Hepatocyte (in vitro differentiated cells): ENCODE results near the gene NRP1. TPM values are rescaled to one million over a fixed set of nuclear protein-coding genes. Genes with fewer than 3 reads are reported as not detected.

Source experiments
- DNase-seq: peaks from one replicate; pipeline ENCODE4 v3.0.0-alpha.2; 2016; ENCODE audit warnings: low spot score
- H2AFZ ChIP-seq: fragments of 200-600 bp; sonication (generic); 2 replicates; pipeline ENCODE4 v1.6.0; 2016; ENCODE audit warnings: antibody characterized with exemption, mild to moderate bottlenecking
- H3K27ac ChIP-seq: fragments of 200-600 bp; sonication (generic); 2 replicates; pipeline ENCODE4 v1.5.1; 2016; ENCODE audit warnings: mild to moderate bottlenecking
- H3K27me3 ChIP-seq: fragments of 200-600 bp; sonication (generic); 2 replicates; pipeline ENCODE4 v1.6.1; 2016
- H3K36me3 ChIP-seq: fragments of 200-600 bp; sonication (generic); replicated peaks from 2 replicates; pipeline ENCODE4 v1.5.1; 2016; ENCODE audit warnings: low read depth; ENCODE audit not compliant: insufficient read depth
- H3K4me1 ChIP-seq: fragments of 200-600 bp; sonication (generic); 2 replicates; pipeline ENCODE4 v1.5.1; 2016; ENCODE audit warnings: mild to moderate bottlenecking, moderate library complexity; ENCODE audit not compliant: insufficient read depth
- H3K4me2 ChIP-seq: fragments of 200-600 bp; sonication (generic); 2 replicates; pipeline ENCODE4 v1.6.0; 2016
- H3K4me3 ChIP-seq: fragments of 200-600 bp; sonication (generic); 2 replicates; pipeline ENCODE4 v1.5.1; 2016; ENCODE audit warnings: mild to moderate bottlenecking
- H3K79me2 ChIP-seq: fragments of 200-600 bp; sonication (generic); 2 replicates; pipeline ENCODE4 v1.6.0; 2017; ENCODE audit warnings: mild to moderate bottlenecking
- H3K9me2 ChIP-seq: fragments of 200-600 bp; sonication (generic); replicated peaks from 2 replicates; pipeline ENCODE4 v1.6.0; 2017; ENCODE audit warnings: mild to moderate bottlenecking; ENCODE audit not compliant: insufficient read depth
- H3K9me3 ChIP-seq: fragments of 200-600 bp; sonication (generic); 2 replicates; pipeline ENCODE4 v1.5.1; 2016; ENCODE audit warnings: low read depth, mild to moderate bottlenecking
- H4K20me1 ChIP-seq: fragments of 200-600 bp; sonication (generic); 2 replicates; pipeline ENCODE4 v1.6.0; 2016; ENCODE audit warnings: mild to moderate bottlenecking; ENCODE audit not compliant: insufficient read depth, poor library complexity, severe bottlenecking
- CTCF ChIP-seq: fragments of 200-600 bp; sonication (generic); IDR thresholded peaks from 2 replicates; pipeline ENCODE4 v1.5.1; 2016; ENCODE audit warnings: antibody characterized with exemption, mild to moderate bottlenecking; ENCODE audit not compliant: poor library complexity
- EZH2 ChIP-seq: fragments of 200-600 bp; sonication (generic); IDR thresholded peaks from 2 replicates; pipeline ENCODE4 v1.6.1; 2016; ENCODE audit warnings: antibody characterized with exemption, mild to moderate bottlenecking, borderline replicate concordance
- EZH2phosphoT487 ChIP-seq: fragments of 200-600 bp; sonication (generic); IDR thresholded peaks from one replicate; pipeline ENCODE4 v1.6.1; 2018; ENCODE audit warnings: antibody characterized with exemption, mild to moderate bottlenecking, low read depth, moderate library complexity; ENCODE audit not compliant: unreplicated experiment, severe bottlenecking
- WGBS: methylation state at CpG from one replicate; pipeline ENCODE4 v1.1.6; 2016; ENCODE audit warnings: low lambda C conversion rate; ENCODE audit errors: missing lambda C conversion rate; 5-methylcytosine and 5-hydroxymethylcytosine counted together
- polyA plus RNA-seq: library from polyadenylated mRNA; unstranded; fragments of >200 nt; fragmentation: Nextera tagmentation; extraction: Ambion mirVana; gene quantifications from 2 replicates; pipeline ENCODE4 v1.2.1, GENCODE V29; 2016
- total RNA-seq: library from RNA; depleted of rRNA; stranded (reverse); fragments of >200 nt; gene quantifications from 2 replicates; pipeline ENCODE4 v1.2.3, GENCODE V29; 2014

The NRP1 gene
- total and polyA plus RNA-seq, 2 experiments from 2014 or later: 32.2 to 46.9 TPM

GRCh38 chr10:33254556-33255160 is 79.8 kb downstream of the NRP1 start:
- TF ChIP-seq EZH2phosphoT487 (no peak), CTCF (no peak), EZH2 (no peak)
- Histone ChIP-seq H3K79me2 (no peaks in the 10 kb centered on the region), H2AFZ (no peak overlapping the region), H3K4me3 (no peak overlapping the region), H3K9me2 (no peaks in the 10 kb centered on the region), H3K27ac (no peak overlapping the region), H3K9me3 (no peaks in the 10 kb centered on the region), H3K27me3 (no peaks in the 10 kb centered on the region), H4K20me1 (no peaks in the 10 kb centered on the region), H3K4me1 (no peaks in the 10 kb centered on the region), H3K36me3 (no peaks in the 10 kb centered on the region), H3K4me2 (no peak overlapping the region)
- DNase-seq: no peak
- 83% methylated on average over 3 of the region's 3 CpGs for WGBS

- Histone ChIP-seq H3K27ac (peak overlapping the region; percentile 32), H3K9me2 (no peaks in the 10 kb centered on the region), H2AFZ (no peak overlapping the region), H3K27me3 (no peaks in the 10 kb centered on the region), H3K4me2 (no peak overlapping the region), H4K20me1 (no peaks in the 10 kb centered on the region), H3K9me3 (no peaks in the 10 kb centered on the region), H3K36me3 (no peaks in the 10 kb centered on the region), H3K4me1 (no peaks in the 10 kb centered on the region), H3K4me3 (no peak overlapping the region), H3K79me2 (no peaks in the 10 kb centered on the region)
- DNase-seq: no peak
- WGBS: 94% methylated on average over 4 of the region's 4 CpGs
- TF ChIP-seq CTCF: no peak
Measured at GRCh38 chr10:33253411-33253810, 81.1 kb downstream of the NRP1 start.

- Histone ChIP-seq H2AFZ (no peak overlapping the region), H3K27ac (peak overlapping the region; percentile 32), H4K20me1 (no peaks in the 10 kb centered on the region), H3K79me2 (no peaks in the 10 kb centered on the region), H3K9me2 (no peaks in the 10 kb centered on the region), H3K9me3 (no peaks in the 10 kb centered on the region), H3K4me2 (no peak overlapping the region), H3K4me1 (no peaks in the 10 kb centered on the region), H3K27me3 (no peaks in the 10 kb centered on the region), H3K4me3 (no peak overlapping the region), H3K36me3 (no peaks in the 10 kb centered on the region)
- TF ChIP-seq CTCF: no peak
- TF ChIP-seq EZH2: no peak
- TF ChIP-seq EZH2phosphoT487: no peak
- WGBS: 75% methylated on average over 3 of the region's 3 CpGs
- DNase-seq: no peak
Measured at GRCh38 chr10:33252794-33253203, 81.7 kb downstream of the NRP1 start.

DNA sequence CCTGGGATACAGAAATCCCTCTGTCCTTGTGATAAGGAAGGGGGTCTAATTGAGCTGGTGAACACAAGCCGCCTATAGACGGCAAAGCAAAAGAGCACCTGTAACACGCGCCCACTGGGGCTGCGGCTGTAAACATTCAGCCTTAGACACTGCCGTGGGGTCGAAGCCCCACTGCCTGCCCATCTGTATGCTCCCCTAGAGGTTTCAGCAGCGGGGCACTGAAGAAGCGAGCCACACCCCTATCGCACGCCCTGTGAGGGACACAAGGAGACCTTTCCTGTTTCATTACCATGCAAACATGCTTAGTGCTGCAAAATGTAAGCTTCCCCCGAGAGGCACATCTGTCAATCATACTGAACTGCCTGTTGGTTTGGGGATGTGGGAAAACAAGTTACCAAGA is 82.1 kb downstream of the NRP1 start:
- H2AFZ ChIP-seq: no peak overlapping the region
- no peaks in the 10 kb centered on the region for H3K4me1 ChIP-seq
- DNase-seq: no peak
- no peaks in the 10 kb centered on the region for H4K20me1 ChIP-seq
- H3K27ac ChIP-seq: no peak overlapping the region
- H3K79me2 ChIP-seq: no peaks in the 10 kb centered on the region
- no peak overlapping the region for H3K4me2 ChIP-seq
- no peaks in the 10 kb centered on the region for H3K36me3 ChIP-seq
- no peaks in the 10 kb centered on the region for H3K27me3 ChIP-seq
- 93% methylated on average over 12 of the region's 12 CpGs for WGBS
- H3K9me2 ChIP-seq: no peaks in the 10 kb centered on the region
- no peak overlapping the region for H3K4me3 ChIP-seq
- H3K9me3 ChIP-seq: no peaks in the 10 kb centered on the region
- TF ChIP-seq CTCF (no peak), EZH2 (no peak), EZH2phosphoT487 (no peak)
